PFSK-1 (cell line): ENCODE measurements around the gene TAGLN3.

Source experiments
- FOXP2 ChIP-seq: optimal IDR thresholded peaks from 2 replicates; pipeline ENCODE3; 2011; ENCODE audit warnings: borderline replicate concordance, control low read depth, inconsistent platforms; ENCODE audit not compliant: insufficient read depth; ENCODE audit errors: extremely low read length, extremely low read depth
- POLR2AphosphoS5 ChIP-seq: IDR thresholded peaks from 2 replicates; pipeline ENCODE4 v1.6.1; 2012; ENCODE audit warnings: low read depth, mild to moderate bottlenecking, control low read depth, low read length, moderate library complexity
- SIN3A ChIP-seq: IDR thresholded peaks from 2 replicates; pipeline ENCODE4 v1.6.1; 2012; ENCODE audit warnings: mild to moderate bottlenecking, low read length, moderate library complexity, borderline replicate concordance; ENCODE audit not compliant: insufficient read depth
- TAF1 ChIP-seq: IDR thresholded peaks from 2 replicates; pipeline ENCODE4 v1.6.1; 2012; ENCODE audit warnings: low read length, control low read depth, borderline replicate concordance; ENCODE audit not compliant: insufficient read depth
- TF ChIP-seq, protein P1 (sequence below), 2 experiments: IDR thresholded peaks; 2 replicates each; pipeline versions ENCODE4 v1.6.1 to v1.8.0; 2011 to 2012; ENCODE audit warnings: low read depth in 2 of 2, low read length in 2 of 2, control low read depth in 1 of 2, inconsistent platforms in 1 of 2, mild to moderate bottlenecking in 1 of 2, moderate library complexity in 1 of 2; ENCODE audit not compliant: insufficient read depth in 1 of 2

DNA sequence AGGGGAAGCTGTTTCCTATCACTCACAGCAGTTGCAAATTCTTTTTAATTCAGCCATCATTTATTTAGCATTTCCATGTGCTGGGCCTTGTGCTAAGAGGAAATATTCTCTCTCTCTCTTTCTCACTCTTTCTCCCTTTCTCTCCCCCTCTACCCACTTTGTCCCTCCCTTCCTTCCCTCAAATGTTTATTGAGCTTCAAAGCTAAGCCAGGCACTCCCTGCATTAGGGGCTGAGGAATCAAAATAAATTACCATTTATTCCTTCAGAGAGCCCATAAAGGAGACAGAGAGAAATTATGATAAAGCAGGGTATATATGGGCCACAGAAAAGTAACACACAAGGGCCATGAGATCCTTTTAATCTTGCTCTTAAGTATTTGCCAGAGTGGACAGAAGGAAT, 42.6 kb downstream of the TAGLN3 start:
- TF ChIP-seq SIN3A: no peak
- no peak for TF ChIP-seq POLR2AphosphoS5
- TF ChIP-seq TAF1: no peak
- TF ChIP-seq, protein P1, sequence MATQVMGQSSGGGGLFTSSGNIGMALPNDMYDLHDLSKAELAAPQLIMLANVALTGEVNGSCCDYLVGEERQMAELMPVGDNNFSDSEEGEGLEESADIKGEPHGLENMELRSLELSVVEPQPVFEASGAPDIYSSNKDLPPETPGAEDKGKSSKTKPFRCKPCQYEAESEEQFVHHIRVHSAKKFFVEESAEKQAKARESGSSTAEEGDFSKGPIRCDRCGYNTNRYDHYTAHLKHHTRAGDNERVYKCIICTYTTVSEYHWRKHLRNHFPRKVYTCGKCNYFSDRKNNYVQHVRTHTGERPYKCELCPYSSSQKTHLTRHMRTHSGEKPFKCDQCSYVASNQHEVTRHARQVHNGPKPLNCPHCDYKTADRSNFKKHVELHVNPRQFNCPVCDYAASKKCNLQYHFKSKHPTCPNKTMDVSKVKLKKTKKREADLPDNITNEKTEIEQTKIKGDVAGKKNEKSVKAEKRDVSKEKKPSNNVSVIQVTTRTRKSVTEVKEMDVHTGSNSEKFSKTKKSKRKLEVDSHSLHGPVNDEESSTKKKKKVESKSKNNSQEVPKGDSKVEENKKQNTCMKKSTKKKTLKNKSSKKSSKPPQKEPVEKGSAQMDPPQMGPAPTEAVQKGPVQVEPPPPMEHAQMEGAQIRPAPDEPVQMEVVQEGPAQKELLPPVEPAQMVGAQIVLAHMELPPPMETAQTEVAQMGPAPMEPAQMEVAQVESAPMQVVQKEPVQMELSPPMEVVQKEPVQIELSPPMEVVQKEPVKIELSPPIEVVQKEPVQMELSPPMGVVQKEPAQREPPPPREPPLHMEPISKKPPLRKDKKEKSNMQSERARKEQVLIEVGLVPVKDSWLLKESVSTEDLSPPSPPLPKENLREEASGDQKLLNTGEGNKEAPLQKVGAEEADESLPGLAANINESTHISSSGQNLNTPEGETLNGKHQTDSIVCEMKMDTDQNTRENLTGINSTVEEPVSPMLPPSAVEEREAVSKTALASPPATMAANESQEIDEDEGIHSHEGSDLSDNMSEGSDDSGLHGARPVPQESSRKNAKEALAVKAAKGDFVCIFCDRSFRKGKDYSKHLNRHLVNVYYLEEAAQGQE (IDR thresholded peaks at IDR 0.05; ENCODE audit: insufficient read depth in 1 of 2, low read depth in 2 of 2, low read length in 2 of 2): no peak
- TF ChIP-seq FOXP2: no peak
